Esophagus muscularis mucosa (tissue), 4 donors: Measurements from ENCODE around the gene ZNF174. TPM values are rescaled to one million over a fixed set of nuclear protein-coding genes. Genes with fewer than 3 reads are reported as not detected.

ENCODE experiments used
- DNase-seq: peaks from one replicate; pipeline ENCODE4 v3.0.0-alpha.2; 2017; ENCODE audit errors: extremely low spot score
- H3K27ac ChIP-seq, 4 donors: fragments of 200-600 bp; sonication (generic); replicated peaks in 1 of 4; 1 replicate in 3 of 4; 2 replicates in 1 of 4; pipeline ENCODE4 v1.5.1; 2016 to 2019; ENCODE audit warnings: mild to moderate bottlenecking in 1 of 4
- H3K27me3 ChIP-seq, 4 donors: fragments of 200-600 bp; sonication (generic); one replicate each; pipeline versions ENCODE4 v1.5.1 to v1.6.0; 2016 to 2019
- H3K36me3 ChIP-seq, 4 donors: fragments of 200-600 bp; sonication (generic); one replicate each; pipeline ENCODE4 v1.5.1; 2016 to 2019
- H3K4me1 ChIP-seq, 4 donors: fragments of 200-600 bp; sonication (generic); one replicate each; pipeline ENCODE4 v1.5.1; 2016 to 2019
- H3K4me3 ChIP-seq, 4 donors: fragments of 200-600 bp; sonication (generic); 1 replicate in 2 of 4; 2 replicates in 2 of 4; pipeline ENCODE4 v1.5.1; 2016 to 2019; ENCODE audit warnings: mild to moderate bottlenecking in 4 of 4, moderate library complexity in 1 of 4
- H3K9me3 ChIP-seq, 4 donors: fragments of 200-600 bp; sonication (generic); 1 replicate in 3 of 4; 2 replicates in 1 of 4; pipeline ENCODE4 v1.5.1; 2016 to 2019
- CTCF ChIP-seq, 3 experiments: fragments of 200-600 bp in 2 of 3; fragments of 450-650 bp in 1 of 3; sonication (generic) in 2 of 3; IDR thresholded peaks; one replicate each; pipeline ENCODE4 v1.5.1; 2017 to 2019; ENCODE audit warnings: antibody characterized with exemption in 3 of 3, mild to moderate bottlenecking in 2 of 3, moderate library complexity in 1 of 3
- EP300 ChIP-seq: sonication (generic); formaldehyde crosslinking; IDR thresholded peaks from one replicate; pipeline ENCODE4 v1.6.1; 2017; ENCODE audit warnings: antibody characterized with exemption
- POLR2A ChIP-seq: fragments of 450-650 bp; IDR thresholded peaks from one replicate; pipeline ENCODE4 v1.6.1; 2017; ENCODE audit warnings: antibody characterized with exemption, moderate library complexity, mild to moderate bottlenecking, low read depth
- POLR2AphosphoS5 ChIP-seq, 2 donors: sonication (generic); formaldehyde crosslinking; IDR thresholded peaks; one replicate each; pipeline ENCODE4 v1.6.1; 2017; ENCODE audit warnings: antibody characterized with exemption in 2 of 2
- WGBS: methylation state at CpG from one replicate; pipeline ENCODE4 v1.1.5; 2018; 5-methylcytosine and 5-hydroxymethylcytosine counted together
- intact Hi-C: fragments of 100-400 bp; cut with DNase I; formaldehyde crosslinking; loops from one replicate; pipeline ENCODE4 v1.15.1; 2023
- total RNA-seq, 4 donors: library from RNA; depleted of rRNA; stranded (reverse); fragments of >200 nt; gene quantifications; one replicate each; pipeline versions ENCODE4 v1.1.0 to v1.2.1, GENCODE V29; 2016

ZNF174 gene
- total RNA-seq, 4 donors from 2014 or later = 8.9 to 23.2 (median 16.4) TPM

GRCh38 chr16:3362931-3363330 lies 38.1 kb upstream of the ZNF174 start:
- peaks cover 0 to 23% (median 17%) of the 10 kb centered on the region in 4 donors for H3K9me3 ChIP-seq
- no peak for DNase-seq
- intact Hi-C loops = no loop called here
- no peaks in the 10 kb centered on the region for H3K36me3 ChIP-seq
- peaks cover 0 to 17% (median 0%) of the 10 kb centered on the region in 4 donors for H3K27me3 ChIP-seq
- no peak overlapping the region for H3K27ac ChIP-seq
- no peak for TF ChIP-seq POLR2AphosphoS5 (IDR thresholded peaks at IDR 0.05)
- no peak for TF ChIP-seq CTCF (IDR thresholded peaks at IDR 0.05)
- no peak for TF ChIP-seq POLR2A
- TF ChIP-seq EP300 = no peak
- peaks cover 0 to 9% (median 2%) of the 10 kb centered on the region in 4 donors for H3K4me1 ChIP-seq
- no peak overlapping the region for H3K4me3 ChIP-seq

GRCh38 chr16:3363793-3364192 lies 37.2 kb upstream of the ZNF174 start:
- Histone ChIP-seq H3K27ac (no peak overlapping the region), H3K27me3 (peaks cover 0 to 17% (median 0%) of the 10 kb centered on the region in 4 donors), H3K4me1 (peaks cover 0 to 9% (median 2%) of the 10 kb centered on the region in 4 donors), H3K9me3 (peaks cover 0 to 23% (median 17%) of the 10 kb centered on the region in 4 donors), H3K4me3 (no peak overlapping the region), H3K36me3 (no peaks in the 10 kb centered on the region)
- DNase-seq = no peak
- intact Hi-C loops = no loop called here
- 92% methylated on average over 7 of the region's 7 CpGs for WGBS
- no peak for TF ChIP-seq POLR2A
- TF ChIP-seq POLR2AphosphoS5 (IDR thresholded peaks at IDR 0.05) = no peak
- no peak for TF ChIP-seq EP300
- no peak for TF ChIP-seq CTCF (IDR thresholded peaks at IDR 0.05)

GRCh38 chr16:3364774-3365427 lies 36.1 kb upstream of the ZNF174 start:
- TF ChIP-seq POLR2AphosphoS5 (IDR thresholded peaks at IDR 0.05) = peak; percentile 59 to 89
- no peak for TF ChIP-seq CTCF (IDR thresholded peaks at IDR 0.05)
- intact Hi-C loops = no loop called here
- WGBS = 8% methylated on average over 30 of the region's 42 CpGs
- peaks cover 0 to 23% (median 17%) of the 10 kb centered on the region in 4 donors for H3K9me3 ChIP-seq
- H3K36me3 ChIP-seq = no peaks in the 10 kb centered on the region
- H3K4me1 ChIP-seq = peaks cover 0 to 9% (median 2%) of the 10 kb centered on the region in 4 donors
- peak overlapping the region; percentile 74 to 88 (median 78) for H3K27ac ChIP-seq
- H3K27me3 ChIP-seq = peaks cover 0 to 17% (median 0%) of the 10 kb centered on the region in 4 donors
- peak; percentile 92 for DNase-seq
- H3K4me3 ChIP-seq = peak overlapping the region; percentile 50 to 62 (median 56)

- intact Hi-C loops = no loop called here
- peaks cover 0 to 9% (median 2%) of the 10 kb centered on the region in 4 donors for H3K4me1 ChIP-seq
- no peaks in the 10 kb centered on the region for H3K27me3 ChIP-seq
- peaks cover 0 to 32% (median 31%) of the 10 kb centered on the region in 4 donors for H3K9me3 ChIP-seq
- WGBS = 92% methylated on average over 11 of the region's 11 CpGs
- no peak for TF ChIP-seq POLR2AphosphoS5 (IDR thresholded peaks at IDR 0.05)
- no peak for TF ChIP-seq EP300
- no peak for TF ChIP-seq POLR2A
- TF ChIP-seq CTCF (IDR thresholded peaks at IDR 0.05) = no peak
- no peak overlapping the region for H3K27ac ChIP-seq
- H3K4me3 ChIP-seq = no peak overlapping the region
- no peaks in the 10 kb centered on the region for H3K36me3 ChIP-seq
- no peak for DNase-seq
Measured at GRCh38 chr16:3369073-3369472, 31.9 kb upstream of the ZNF174 start.
